ENCODE measurements around the gene SLC1A7.

SLC1A7 gene

DNA sequence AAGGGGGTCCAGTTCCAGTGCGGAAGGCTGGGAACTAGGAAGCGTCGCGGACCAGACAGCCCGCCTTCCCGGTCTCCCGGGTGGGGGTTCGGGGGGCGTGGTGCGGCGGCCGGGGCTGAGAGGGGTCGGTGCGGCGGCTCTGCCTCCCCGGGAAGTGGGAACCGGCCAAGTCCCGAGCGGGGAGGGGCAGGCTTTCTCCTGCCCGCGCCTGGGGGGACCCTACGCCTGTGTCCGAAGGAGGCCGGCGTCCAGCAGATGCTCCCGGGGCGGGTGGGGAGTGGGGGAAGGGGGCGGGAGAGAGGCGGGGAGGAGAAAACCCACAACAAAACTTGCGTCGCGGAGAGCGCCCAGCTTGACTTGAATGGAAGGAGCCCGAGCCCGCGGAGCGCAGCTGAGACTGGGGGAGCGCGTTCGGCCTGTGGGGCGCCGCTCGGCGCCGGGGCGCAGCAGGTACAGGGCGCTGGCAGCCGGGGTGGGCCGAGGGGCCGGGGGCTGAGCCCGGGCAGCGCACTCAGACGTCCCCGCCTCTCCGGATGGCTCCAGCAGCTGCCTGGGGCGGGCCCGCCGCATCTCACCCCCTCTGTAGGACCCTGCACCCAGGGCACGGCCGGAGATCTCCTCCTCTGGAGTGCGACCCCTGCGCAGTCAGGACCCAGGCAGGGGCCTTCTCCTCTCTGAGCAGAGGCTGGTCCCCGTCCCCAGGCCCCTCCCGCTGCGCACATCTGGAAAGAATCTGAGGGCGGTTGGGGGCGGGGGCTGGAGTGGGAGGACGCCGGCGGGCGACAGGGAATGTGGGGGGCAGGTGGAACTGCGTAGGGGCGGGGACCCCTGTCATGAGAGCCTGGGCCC, 80.4 kb downstream of the SLC1A7 start, which contains the start of gene PODN:
TSS of gene PODN (plus strand) at position 355 of the 849 bp plus-strand sequence. CDS start 7,643 bp downstream, outside the sequence.
- Histone ChIP-seq H3K4me1 (ENCODE audit: control insufficient read depth, insufficient read depth, low read length) (peaks cover 11% of the 10 kb centered on the region), H3K4me3 (ENCODE audit: insufficient read depth, low read depth, low read length) (peak within 1 kb of the TSS; percentile 42), H3K27me3 (ENCODE audit: control insufficient read depth, insufficient read depth, low read length, poor library complexity, severe bottlenecking) (peaks cover 83% of the 10 kb centered on the region), H3K27ac (ENCODE audit: insufficient read depth, low read depth, low read length, poor library complexity, severe bottlenecking) (no peak within 1 kb of the TSS), H3K36me3 (ENCODE audit: control insufficient read depth, insufficient read depth, low read length) (no peaks in the 10 kb centered on the region), H3K9me3 (ENCODE audit: control insufficient read depth, low read length) (no peaks in the 10 kb centered on the region)
- 1% methylated on average over 72 to 73 of the region's 73 CpGs for WGBS, 2 experiments

DNA sequence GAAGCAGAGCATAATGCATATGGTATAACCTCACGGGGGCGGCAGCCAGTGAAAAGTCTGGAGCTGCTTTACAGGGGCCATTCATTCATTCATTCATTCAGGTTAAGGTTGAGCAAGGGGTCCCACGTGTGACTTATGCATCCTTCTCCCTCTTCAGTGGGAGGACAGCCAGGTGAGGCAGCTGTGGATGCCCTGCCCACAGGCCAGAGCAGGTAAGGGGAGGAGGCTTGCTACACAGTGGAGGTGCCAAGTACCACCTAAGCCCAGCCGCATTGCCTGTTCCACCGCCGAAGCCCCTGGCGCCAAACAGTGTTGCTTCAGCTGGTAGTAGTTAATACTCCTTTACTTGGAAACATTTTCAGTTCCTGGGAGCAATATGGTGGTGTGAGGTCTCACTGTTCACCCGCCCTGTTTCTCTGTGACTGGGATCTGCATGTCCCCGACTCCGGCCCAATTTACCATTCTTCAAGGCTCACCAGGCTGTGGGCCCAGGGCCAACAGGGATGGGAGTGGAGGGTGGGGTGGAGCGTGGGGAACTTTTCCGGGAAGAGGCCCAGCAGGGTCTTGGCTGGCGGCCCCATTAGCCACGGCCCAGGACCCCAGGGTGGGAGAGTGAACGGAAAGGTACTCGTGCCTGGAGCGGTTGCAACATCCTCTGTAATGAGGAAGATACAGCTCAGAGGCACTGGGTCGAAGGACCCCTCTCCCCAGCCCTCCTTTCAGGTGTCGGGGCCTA, 81.1 kb downstream of the SLC1A7 start:
- H3K4me3 ChIP-seq (ENCODE audit: insufficient read depth, low read depth, low read length), result peak overlapping the region; percentile 42
- H3K36me3 ChIP-seq (ENCODE audit: control insufficient read depth, insufficient read depth, low read length), result no peaks in the 10 kb centered on the region
- no peaks in the 10 kb centered on the region for H3K9me3 ChIP-seq (ENCODE audit: control insufficient read depth, low read length)
- 56 to 57% methylated on average over 19 of the region's 19 CpGs for WGBS, 2 experiments
- H3K4me1 ChIP-seq (ENCODE audit: control insufficient read depth, insufficient read depth, low read length), result peaks cover 11% of the 10 kb centered on the region
- H3K27me3 ChIP-seq (ENCODE audit: control insufficient read depth, insufficient read depth, low read length, poor library complexity, severe bottlenecking), result peaks cover 83% of the 10 kb centered on the region
- no peak overlapping the region for H3K27ac ChIP-seq (ENCODE audit: insufficient read depth, low read depth, low read length, poor library complexity, severe bottlenecking)

GRCh38 chr1:53060579-53060978, 81.9 kb downstream of the SLC1A7 start:
- Histone ChIP-seq H3K4me3 (ENCODE audit: insufficient read depth, low read depth, low read length) (no peak overlapping the region), H3K27me3 (ENCODE audit: control insufficient read depth, insufficient read depth, low read length, poor library complexity, severe bottlenecking) (peaks cover 83% of the 10 kb centered on the region), H3K9me3 (ENCODE audit: control insufficient read depth, low read length) (no peaks in the 10 kb centered on the region)

DNA sequence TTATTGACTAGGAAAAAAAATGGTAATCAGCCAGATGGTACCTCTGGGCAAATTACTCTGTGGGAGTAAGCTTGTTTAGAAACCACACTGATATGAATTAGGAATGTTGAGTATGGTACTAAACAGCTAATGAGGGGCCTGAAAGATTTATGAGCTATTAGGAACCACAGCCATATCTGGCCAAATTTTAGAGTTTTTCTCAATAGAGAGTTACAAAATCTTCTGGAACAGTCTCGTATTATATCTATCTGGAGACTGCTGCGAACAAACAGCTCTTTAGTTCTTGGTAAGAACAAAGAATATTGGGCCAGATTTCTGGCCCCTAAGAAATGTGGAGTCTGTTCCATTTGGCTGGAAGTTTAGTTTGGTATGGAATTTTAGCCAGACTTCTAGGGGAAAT, 85.3 kb downstream of the SLC1A7 start:
- Histone ChIP-seq H3K27ac (ENCODE audit: insufficient read depth, low read depth, low read length, poor library complexity, severe bottlenecking) (no peak overlapping the region), H3K4me1 (ENCODE audit: control insufficient read depth, insufficient read depth, low read length) (no peaks in the 10 kb centered on the region), H3K4me3 (ENCODE audit: insufficient read depth, low read depth, low read length) (no peak overlapping the region), H3K9me3 (ENCODE audit: control insufficient read depth, low read length) (no peaks in the 10 kb centered on the region), H3K36me3 (ENCODE audit: control insufficient read depth, insufficient read depth, low read length) (no peaks in the 10 kb centered on the region), H3K27me3 (ENCODE audit: control insufficient read depth, insufficient read depth, low read length, poor library complexity, severe bottlenecking) (peaks cover 49% of the 10 kb centered on the region)
- 93% methylated on average over 2 of the region's 2 CpGs for WGBS, 2 experiments

More at GRCh38 chr1:53060579-53060978, 81.9 kb downstream of the SLC1A7 start:
- WGBS, 2 experiments, result 94 to 96% methylated on average over 1 of the region's 1 CpG
- no peaks in the 10 kb centered on the region for H3K36me3 ChIP-seq (ENCODE audit: control insufficient read depth, insufficient read depth, low read length)
- no peak overlapping the region for H3K27ac ChIP-seq (ENCODE audit: insufficient read depth, low read depth, low read length, poor library complexity, severe bottlenecking)
- H3K4me1 ChIP-seq (ENCODE audit: control insufficient read depth, insufficient read depth, low read length), result peaks cover 11% of the 10 kb centered on the region

DNA sequence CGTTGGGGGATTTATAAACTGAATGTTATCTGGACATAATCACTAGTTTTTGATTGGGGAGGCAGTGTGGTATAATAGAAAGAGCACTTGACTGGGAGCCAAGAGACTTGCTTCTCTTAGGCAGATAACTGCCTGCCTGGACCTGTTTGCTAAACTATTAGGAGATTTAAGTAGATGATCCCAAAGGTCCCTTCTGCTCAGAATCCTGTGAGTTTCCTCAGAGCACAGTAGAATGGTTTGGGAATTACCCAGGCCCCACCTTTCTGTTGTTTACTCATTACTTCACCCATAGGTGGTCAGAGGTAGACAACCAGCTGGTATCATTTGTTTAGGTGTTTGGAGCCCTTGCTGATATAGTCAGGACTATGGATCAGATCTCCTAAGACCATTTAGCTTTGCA, 90.8 kb downstream of the SLC1A7 start:
- H3K9me3 ChIP-seq (ENCODE audit: control insufficient read depth, low read length), result no peaks in the 10 kb centered on the region
- WGBS, 2 experiments, result 83 to 89% methylated on average over 1 of the region's 1 CpG

DNA sequence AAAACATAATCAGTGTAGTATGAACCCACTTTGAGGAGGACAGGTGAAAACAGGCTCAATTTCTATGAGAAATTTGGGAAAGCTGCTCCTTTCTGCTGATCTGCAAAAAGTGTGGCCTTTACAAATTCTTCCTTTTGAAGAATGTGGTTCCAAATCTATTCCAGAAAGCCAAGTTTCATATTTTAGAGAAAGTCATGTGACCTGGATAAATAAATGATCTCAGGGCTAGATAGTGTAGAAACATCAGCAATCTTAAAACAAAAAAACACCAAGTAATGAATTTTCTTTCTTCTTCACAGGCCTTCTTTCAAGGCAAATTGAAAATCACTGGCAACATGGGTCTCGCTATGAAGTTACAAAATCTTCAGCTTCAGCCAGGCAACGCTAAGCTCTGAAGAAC, 92.1 kb downstream of the SLC1A7 start:
- no peaks in the 10 kb centered on the region for H3K36me3 ChIP-seq (ENCODE audit: control insufficient read depth, insufficient read depth, low read length)
- no peak overlapping the region for H3K27ac ChIP-seq (ENCODE audit: insufficient read depth, low read depth, low read length, poor library complexity, severe bottlenecking)
- 97 to 100% methylated on average over 2 of the region's 2 CpGs for WGBS, 2 experiments
- peaks cover 15% of the 10 kb centered on the region for H3K4me1 ChIP-seq (ENCODE audit: control insufficient read depth, insufficient read depth, low read length)
- H3K9me3 ChIP-seq (ENCODE audit: control insufficient read depth, low read length), result no peaks in the 10 kb centered on the region
- H3K27me3 ChIP-seq (ENCODE audit: control insufficient read depth, insufficient read depth, low read length, poor library complexity, severe bottlenecking), result no peaks in the 10 kb centered on the region
- no peak overlapping the region for H3K4me3 ChIP-seq (ENCODE audit: insufficient read depth, low read depth, low read length)

More for the DNA sequence above, 90.8 kb downstream of the SLC1A7 start:
- Histone ChIP-seq H3K27ac (ENCODE audit: insufficient read depth, low read depth, low read length, poor library complexity, severe bottlenecking) (no peak overlapping the region), H3K36me3 (ENCODE audit: control insufficient read depth, insufficient read depth, low read length) (no peaks in the 10 kb centered on the region), H3K27me3 (ENCODE audit: control insufficient read depth, insufficient read depth, low read length, poor library complexity, severe bottlenecking) (no peaks in the 10 kb centered on the region), H3K4me1 (ENCODE audit: control insufficient read depth, insufficient read depth, low read length) (peaks cover 15% of the 10 kb centered on the region), H3K4me3 (ENCODE audit: insufficient read depth, low read depth, low read length) (no peak overlapping the region)

GRCh38 chr1:53049574-53049967, 92.9 kb downstream of the SLC1A7 start:
- 88 to 90% methylated on average over 3 of the region's 3 CpGs for WGBS, 2 experiments
- Histone ChIP-seq H3K36me3 (ENCODE audit: control insufficient read depth, insufficient read depth, low read length) (no peaks in the 10 kb centered on the region), H3K27ac (ENCODE audit: insufficient read depth, low read depth, low read length, poor library complexity, severe bottlenecking) (no peak overlapping the region), H3K4me1 (ENCODE audit: control insufficient read depth, insufficient read depth, low read length) (peaks cover 15% of the 10 kb centered on the region), H3K27me3 (ENCODE audit: control insufficient read depth, insufficient read depth, low read length, poor library complexity, severe bottlenecking) (no peaks in the 10 kb centered on the region), H3K4me3 (ENCODE audit: insufficient read depth, low read depth, low read length) (no peak overlapping the region), H3K9me3 (ENCODE audit: control insufficient read depth, low read length) (no peaks in the 10 kb centered on the region)

DNA sequence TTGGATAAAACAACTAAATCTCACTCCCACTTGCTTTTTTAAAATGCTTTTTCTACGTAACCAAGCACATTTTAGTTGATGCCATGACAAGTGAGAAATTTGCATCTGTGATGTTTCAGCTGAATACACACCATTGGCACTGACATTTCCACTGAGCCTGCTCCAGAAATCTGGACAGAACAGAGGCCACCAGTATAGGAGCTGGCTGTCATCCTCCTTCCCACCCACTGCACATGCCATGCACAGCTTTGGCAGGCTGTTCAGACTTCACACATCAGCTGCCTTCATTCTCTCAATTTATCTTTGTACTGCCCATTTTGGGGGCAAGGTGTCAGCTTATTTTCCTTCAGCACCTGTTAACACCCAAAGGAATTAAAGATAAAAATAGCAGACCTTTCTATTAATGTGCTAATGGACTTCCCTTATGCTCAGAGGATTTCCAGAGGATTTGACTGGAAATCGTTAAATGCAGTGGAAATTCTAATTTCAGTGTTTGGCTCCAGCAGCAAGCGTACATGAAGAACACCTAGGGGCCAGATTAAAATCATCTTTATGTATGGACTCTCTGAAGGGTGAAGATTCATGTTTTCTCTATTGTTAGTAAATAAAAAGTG, 93.4 kb downstream of the SLC1A7 start:
- H3K36me3 ChIP-seq (ENCODE audit: control insufficient read depth, insufficient read depth, low read length), result no peaks in the 10 kb centered on the region
- H3K27me3 ChIP-seq (ENCODE audit: control insufficient read depth, insufficient read depth, low read length, poor library complexity, severe bottlenecking), result no peaks in the 10 kb centered on the region
- H3K4me3 ChIP-seq (ENCODE audit: insufficient read depth, low read depth, low read length), result no peak overlapping the region
- H3K4me1 ChIP-seq (ENCODE audit: control insufficient read depth, insufficient read depth, low read length), result peaks cover 15% of the 10 kb centered on the region
- no peaks in the 10 kb centered on the region for H3K9me3 ChIP-seq (ENCODE audit: control insufficient read depth, low read length)
- 86 to 91% methylated on average over 3 of the region's 3 CpGs for WGBS, 2 experiments
- H3K27ac ChIP-seq (ENCODE audit: insufficient read depth, low read depth, low read length, poor library complexity, severe bottlenecking), result no peak overlapping the region

DNA sequence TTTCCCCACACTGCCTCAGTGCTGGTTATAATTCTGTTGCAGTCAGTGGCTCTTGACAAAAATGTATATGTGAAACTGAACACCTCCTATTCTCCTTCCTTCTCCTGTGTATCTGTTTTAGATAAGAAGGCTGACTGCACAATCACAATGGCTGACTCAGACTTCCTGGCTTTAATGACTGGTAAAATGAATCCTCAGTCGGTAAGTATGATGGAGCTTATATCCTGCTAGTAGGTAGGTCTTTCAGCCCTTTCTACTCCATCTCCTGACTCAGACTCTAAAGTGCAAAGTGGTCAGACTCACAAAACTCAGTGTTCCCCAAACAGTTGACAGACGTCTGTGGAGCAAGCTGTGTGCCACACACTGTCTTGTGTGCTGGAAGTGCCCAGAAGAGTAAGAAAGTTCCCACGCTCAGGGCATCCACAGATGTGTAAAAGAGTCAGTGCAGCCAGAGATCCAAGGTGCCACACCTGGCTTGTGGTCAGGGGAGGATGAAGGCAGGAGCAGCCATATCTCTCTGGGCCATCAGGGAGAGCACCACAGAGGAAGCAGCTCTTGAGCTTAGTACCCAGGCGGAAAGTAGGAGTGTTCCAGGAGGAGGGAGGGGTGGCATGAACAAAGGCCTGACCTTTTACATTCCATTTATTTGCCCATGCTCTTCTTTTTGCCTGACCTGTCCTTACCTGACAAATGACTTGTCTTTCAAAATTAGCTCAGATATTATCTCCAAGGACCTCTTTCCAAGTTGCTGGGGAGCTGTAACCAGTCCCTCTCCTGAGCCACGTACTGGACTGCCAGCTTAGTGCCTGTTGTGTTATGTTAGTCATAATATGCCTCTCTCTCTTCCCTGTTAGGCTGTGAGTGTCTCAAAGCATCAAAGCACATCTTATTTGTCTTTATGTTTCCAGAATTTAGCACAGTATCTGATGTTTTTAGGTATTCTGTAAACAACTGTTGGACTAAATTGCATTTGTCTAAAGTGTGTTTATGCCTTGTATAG, 94.4 kb downstream of the SLC1A7 start:
- H3K27me3 ChIP-seq (ENCODE audit: control insufficient read depth, insufficient read depth, low read length, poor library complexity, severe bottlenecking), result no peaks in the 10 kb centered on the region
- WGBS, 2 experiments, result 93 to 94% methylated on average over 5 of the region's 5 CpGs
- H3K4me1 ChIP-seq (ENCODE audit: control insufficient read depth, insufficient read depth, low read length), result peaks cover 15% of the 10 kb centered on the region
- H3K9me3 ChIP-seq (ENCODE audit: control insufficient read depth, low read length), result no peaks in the 10 kb centered on the region
- H3K36me3 ChIP-seq (ENCODE audit: control insufficient read depth, insufficient read depth, low read length), result no peaks in the 10 kb centered on the region
- H3K27ac ChIP-seq (ENCODE audit: insufficient read depth, low read depth, low read length, poor library complexity, severe bottlenecking), result no peak overlapping the region
- H3K4me3 ChIP-seq (ENCODE audit: insufficient read depth, low read depth, low read length), result no peak overlapping the region

All from ectodermal cell (in vitro differentiated cells).